H1 (cell line): Measurements from ENCODE around the gene KLHDC7A. TPM values are rescaled to one million over a fixed set of nuclear protein-coding genes. Genes with fewer than 3 reads are reported as not detected.

Experiments used
- CTCF ChIA-PET: fragments of 300-600 bp; sonication (Branson Sonifier 250); formaldehyde crosslinking; loops from one replicate; lab custom pipeline; 2021; ENCODE audit not compliant: partially characterized antibody; lab: Charles Lee
- POLR2A ChIA-PET: fragments of 300-600 bp; sonication (Branson Sonifier 250); formaldehyde crosslinking; loops from one replicate; lab custom pipeline; 2021; ENCODE audit warnings: inconsistent platforms; ENCODE audit not compliant: partially characterized antibody; lab: Charles Lee
- DNase-seq, 2 experiments: peaks; one replicate each; pipeline versions ENCODE4 v3.0.0 to v3.0.0-alpha.2; 2010 to 2022; ENCODE audit warnings: low spot score in 2 of 2, low read depth in 1 of 2, mixed read lengths in 1 of 2
- FAIRE-seq: peaks from 2 replicates; lab custom pipeline; 2011; peaks lifted over from hg19 to GRCh38; lab: Jason Lieb, UNC
- H2AFZ ChIP-seq: 2 replicates; pipeline ENCODE4 v1.8.1; 2012; ENCODE audit warnings: low read length, inconsistent platforms
- H2AK5ac ChIP-seq: 2 replicates; pipeline ENCODE4 v1.6.1; 2013; ENCODE audit warnings: low read depth, low read length
- H2BK120ac ChIP-seq: replicated peaks from 2 replicates; pipeline ENCODE3; 2013; ENCODE audit warnings: low read depth, low read length, inconsistent platforms
- H2BK12ac ChIP-seq: 2 replicates; pipeline ENCODE4 v1.6.1; 2013; ENCODE audit warnings: low read depth, low read length
- H2BK15ac ChIP-seq: 2 replicates; pipeline ENCODE4 v1.6.1; 2013; ENCODE audit warnings: low read length
- H2BK20ac ChIP-seq: 2 replicates; pipeline ENCODE4 v1.6.1; 2013; ENCODE audit warnings: low read length
- H2BK5ac ChIP-seq: 2 replicates; pipeline ENCODE4 v1.6.1; 2013; ENCODE audit warnings: low read depth, low read length
- H3K14ac ChIP-seq: 2 replicates; pipeline ENCODE4 v1.6.1; 2013; ENCODE audit warnings: inconsistent platforms; ENCODE audit not compliant: insufficient read length
- H3K18ac ChIP-seq: 2 replicates; pipeline ENCODE4 v1.6.1; 2013; ENCODE audit warnings: low read length; ENCODE audit errors: extremely low read depth
- H3K23ac ChIP-seq: 2 replicates; pipeline ENCODE4 v1.6.1; 2013; ENCODE audit warnings: inconsistent platforms; ENCODE audit not compliant: insufficient read length
- H3K23me2 ChIP-seq: 2 replicates; pipeline ENCODE4 v1.6.1; 2013; ENCODE audit warnings: low read depth, low read length
- H3K27ac ChIP-seq: 2 replicates; pipeline ENCODE4 v1.6.1; 2011; ENCODE audit warnings: low read depth, low read length, inconsistent platforms
- H3K27me3 ChIP-seq, 4 experiments: replicated peaks in 1 of 4; 1 replicate in 1 of 4; 2 replicates in 3 of 4; pipeline versions ENCODE4 v1.6.1 to v1.8.1; 2011 to 2013; ENCODE audit warnings: low read length in 3 of 4, mild to moderate bottlenecking in 3 of 4, inconsistent platforms in 2 of 4, mixed read lengths in 2 of 4, moderate library complexity in 1 of 4; ENCODE audit not compliant: control insufficient read depth in 3 of 4, insufficient read depth in 3 of 4; ENCODE audit errors: extremely low read depth in 1 of 4
- H3K36me3 ChIP-seq, 4 experiments: 2 replicates each; pipeline versions ENCODE4 v1.6.1 to v1.8.1; 2011 to 2013; ENCODE audit warnings: mild to moderate bottlenecking in 4 of 4, low read length in 3 of 4, moderate library complexity in 2 of 4, control low read depth in 1 of 4, inconsistent platforms in 1 of 4; ENCODE audit not compliant: insufficient read depth in 4 of 4, control insufficient read depth in 2 of 4
- H3K4ac ChIP-seq: replicated peaks from 2 replicates; pipeline ENCODE3; 2013; ENCODE audit warnings: low read length, low read depth, mixed read lengths, inconsistent platforms; ENCODE audit not compliant: insufficient read length
- H3K4me1 ChIP-seq, 4 experiments: replicated peaks in 1 of 4; 1 replicate in 1 of 4; 2 replicates in 3 of 4; pipeline versions ENCODE4 v1.6.1 to v1.8.1; 2011 to 2013; ENCODE audit warnings: low read length in 3 of 4, inconsistent platforms in 2 of 4, mixed read lengths in 1 of 4; ENCODE audit not compliant: insufficient read depth in 4 of 4, control insufficient read depth in 3 of 4
- H3K4me2 ChIP-seq, 2 experiments: 2 replicates each; pipeline versions ENCODE4 v1.6.1 to v1.8.1; 2011 to 2013; ENCODE audit warnings: low read depth in 2 of 2, low read length in 2 of 2, control low read depth in 1 of 2, inconsistent platforms in 1 of 2, mild to moderate bottlenecking in 1 of 2; ENCODE audit not compliant: insufficient read depth in 1 of 2
- H3K4me3 ChIP-seq, 4 experiments: fragments of 200-600, 300-600 bp in 1 of 4; sonication (generic), shearing (Covaris generic), sonication (Bioruptor Twin) in 1 of 4; 2 replicates each; pipeline versions ENCODE4 v1.5.1 to v1.8.1; 2011 to 2016; ENCODE audit warnings: low read length in 4 of 4, low read depth in 3 of 4, control low read depth in 2 of 4, inconsistent platforms in 2 of 4, mild to moderate bottlenecking in 2 of 4, mixed read lengths in 1 of 4, moderate library complexity in 1 of 4; ENCODE audit not compliant: insufficient read depth in 2 of 4; ENCODE audit errors: extremely low read depth in 1 of 4
- H3K56ac ChIP-seq: replicated peaks from 2 replicates; pipeline ENCODE3; 2013; ENCODE audit warnings: low read depth, mild to moderate bottlenecking, mixed read lengths, low read length, inconsistent platforms; ENCODE audit not compliant: insufficient read length
- H3K79me1 ChIP-seq: 2 replicates; pipeline ENCODE4 v1.6.1; 2013; ENCODE audit warnings: low read depth, low read length, control low read depth
- H3K79me2 ChIP-seq, 2 experiments: 2 replicates each; pipeline versions ENCODE4 v1.6.1 to v1.8.1; 2012 to 2013; ENCODE audit warnings: low read length in 2 of 2, mild to moderate bottlenecking in 2 of 2, inconsistent platforms in 1 of 2; ENCODE audit not compliant: insufficient read depth in 2 of 2, control insufficient read depth in 1 of 2
- H3K9ac ChIP-seq, 4 experiments: replicated peaks in 1 of 4; 1 replicate in 1 of 4; 2 replicates in 3 of 4; pipeline versions ENCODE4 v1.6.1 to v1.8.1; 2011 to 2013; ENCODE audit warnings: low read depth in 3 of 4, low read length in 3 of 4, control low read depth in 2 of 4, mild to moderate bottlenecking in 2 of 4, moderate library complexity in 2 of 4, inconsistent platforms in 1 of 4; ENCODE audit errors: extremely low read depth in 1 of 4
- H3K9me3 ChIP-seq, 2 experiments: 2 replicates each; pipeline versions ENCODE4 v1.6.1 to v1.8.1; 2012 to 2013; ENCODE audit warnings: mild to moderate bottlenecking in 2 of 2, moderate library complexity in 2 of 2, control low read depth in 1 of 2, inconsistent platforms in 1 of 2, low read depth in 1 of 2, low read length in 1 of 2, mixed read lengths in 1 of 2; ENCODE audit not compliant: insufficient read depth in 2 of 2
- H4K20me1 ChIP-seq, 2 experiments: replicated peaks in 1 of 2; 2 replicates each; pipeline versions ENCODE3 to v1.8.1; 2011 to 2013; ENCODE audit warnings: inconsistent platforms in 2 of 2, low read length in 2 of 2, mild to moderate bottlenecking in 1 of 2; ENCODE audit not compliant: insufficient read depth in 2 of 2, control insufficient read depth in 1 of 2
- H4K5ac ChIP-seq: 2 replicates; pipeline ENCODE4 v1.6.1; 2013; ENCODE audit warnings: low read length, low read depth, mixed read lengths, inconsistent platforms; ENCODE audit not compliant: insufficient read length
- H4K8ac ChIP-seq: 2 replicates; pipeline ENCODE4 v1.8.0; 2013; ENCODE audit warnings: mild to moderate bottlenecking, moderate library complexity, low read length, inconsistent platforms; ENCODE audit not compliant: insufficient read depth; ENCODE audit errors: extremely low read depth
- H4K91ac ChIP-seq: replicated peaks from 2 replicates; pipeline ENCODE3; 2013; ENCODE audit warnings: low read length, mixed read lengths, inconsistent platforms; ENCODE audit not compliant: insufficient read length
- ASH2L ChIP-seq: fragments of 200-600, 300-600 bp; sonication (generic); IDR thresholded peaks from one replicate; pipeline ENCODE4 v1.7.1; 2017; ENCODE audit warnings: low read length
- CBX8 ChIP-seq: fragments of 300-800, 300-1000 bp; sonication (generic); IDR thresholded peaks from 2 replicates; pipeline ENCODE4 v1.7.1; 2016; ENCODE audit warnings: low read depth, low read length, borderline replicate concordance
- HDAC2 ChIP-seq, 2 experiments: fragments of 300-600 bp in 1 of 2; sonication (generic) in 1 of 2; IDR thresholded peaks; 2 replicates each; pipeline ENCODE4 v1.6.1; 2011 to 2012; ENCODE audit warnings: low read depth in 2 of 2, low read length in 2 of 2, mild to moderate bottlenecking in 2 of 2, moderate library complexity in 2 of 2, borderline replicate concordance in 1 of 2, inconsistent platforms in 1 of 2
- JUND ChIP-seq: IDR thresholded peaks from 2 replicates; pipeline ENCODE4 v1.6.1; 2011; ENCODE audit warnings: mild to moderate bottlenecking, improper control_type of control experiment, low read length
- KDM4A ChIP-seq: IDR thresholded peaks from one replicate; pipeline ENCODE4 v1.7.1; 2012; ENCODE audit warnings: low read depth, mild to moderate bottlenecking, moderate library complexity, low read length, inconsistent platforms; ENCODE audit not compliant: severe bottlenecking
- KDM5A ChIP-seq: fragments of 200-600 bp; IDR thresholded peaks from 2 replicates; pipeline ENCODE4 v1.7.1; 2012; ENCODE audit warnings: mild to moderate bottlenecking, low read length, inconsistent platforms, mixed read lengths
- RFX5 ChIP-seq: IDR thresholded peaks from 2 replicates; pipeline ENCODE4 v1.6.1; 2011; ENCODE audit warnings: low read depth, low read length, improper control_type of control experiment, borderline replicate concordance
- WGBS, 2 experiments: shearing (Covaris generic) in 1 of 2; methylation state at CpG; one replicate each; pipeline versions ENCODE4 v1.1.6 to v1.1.7; 2013 to 2015; ENCODE audit warnings: low lambda C conversion rate in 2 of 2, mixed read lengths in 2 of 2, inconsistent platforms in 1 of 2, low coverage in 1 of 2, missing lambda C conversion rate in 1 of 2; ENCODE audit not compliant: insufficient replicate concordance in 2 of 2, insufficient coverage in 1 of 2, insufficient read length in 1 of 2; ENCODE audit errors: extremely low coverage in 1 of 2, missing lambda C conversion rate in 1 of 2; 5-methylcytosine and 5-hydroxymethylcytosine counted together
- polyA plus RNA-seq, 7 experiments: library from polyadenylated mRNA; depleted of rRNA in 3 of 7; stranded (reverse) in 5 of 7; unstranded in 2 of 7; fragments of >200 nt in 5 of 7; fragments of 200-250 nt in 2 of 7; gene quantifications; 1 replicate in 5 of 7; 2 replicates in 1 of 7; 4 replicates in 1 of 7; pipeline versions ENCODE4 v1.2.1 to v1.2.3, GENCODE V29; 2011 to 2013; ENCODE audit warnings: missing spikeins in 2 of 7, mixed read lengths in 2 of 7
- total RNA-seq: library from RNA; stranded (reverse); fragmentation: NEBNext Ultra II Directional; extraction: Animal tissue kit (Norgen Biotek cat#: 25700); gene quantifications from 2 replicates; pipeline ENCODE4 v1.2.1, GENCODE V29; 2021
- TF ChIP-seq, protein P1 (sequence below): IDR thresholded peaks from 2 replicates; pipeline ENCODE4 v1.6.1; 2011; ENCODE audit warnings: low read length, improper control_type of control experiment

Gene KLHDC7A
- total and polyA plus RNA-seq, 2 of the 8 experiments (the other 6 are each of a cell fraction or from before 2014, with no cell fraction given), result 3.9 to 18.9 TPM

DNA sequence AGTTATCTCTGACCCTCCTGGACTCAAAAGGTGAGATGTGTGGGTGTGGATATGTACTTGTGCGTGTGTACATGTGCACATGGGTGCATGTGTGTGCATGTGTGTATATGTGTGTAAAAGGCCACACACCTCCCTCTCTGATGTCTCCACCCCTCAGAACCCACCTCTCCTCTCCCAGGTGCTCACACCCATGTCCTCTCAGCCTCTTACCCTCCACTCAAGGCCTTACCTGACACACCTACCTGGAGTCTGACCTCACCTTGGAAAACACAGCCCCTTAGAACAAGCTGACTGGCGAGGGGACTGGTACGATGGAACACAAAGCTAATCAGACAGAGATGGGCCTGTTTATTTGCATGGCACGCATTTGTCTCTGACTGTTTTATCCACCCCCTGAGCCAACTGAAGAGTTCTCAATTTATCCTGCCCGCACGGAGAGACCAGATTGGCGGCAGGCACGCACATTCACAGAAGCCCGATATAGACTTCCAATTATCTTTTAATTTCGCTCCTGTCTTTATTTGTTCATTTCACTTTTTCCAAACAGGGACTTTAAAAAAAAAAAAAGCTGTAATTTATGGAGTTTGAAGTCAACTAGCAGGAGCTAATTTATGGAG is 6.1 kb upstream of the KLHDC7A start:
- Histone ChIP-seq H3K18ac (peak overlapping the region; percentile 63; the same call in 1 of the 2 replicates), H4K8ac (no peak overlapping the region), H2BK12ac (peak overlapping the region; percentile 88; the same call in 1 of the 2 replicates), H3K23me2 (no peaks in the 10 kb centered on the region), H3K36me3 (no peaks in the 10 kb centered on the region), H3K14ac (no peak overlapping the region), H3K27ac (no peak overlapping the region), H2BK120ac (no peak overlapping the region), H3K56ac (no peak overlapping the region), H4K5ac (no peak overlapping the region), H2AK5ac (no peak overlapping the region), H2BK5ac (peak overlapping the region; percentile 40; the same call in 1 of the 2 replicates), H3K9me3 (no peaks in the 10 kb centered on the region), H2BK20ac (peak overlapping the region; percentile 80), H4K20me1 (no peaks in the 10 kb centered on the region), H3K4me3 (no peak overlapping the region), H3K4me2 (no peak overlapping the region), H3K79me2 (no peaks in the 10 kb centered on the region), H3K9ac (no peak overlapping the region), H3K23ac (no peak overlapping the region), H3K79me1 (no peaks in the 10 kb centered on the region), H3K27me3 (no peaks in the 10 kb centered on the region; a peak in 1 of 7 replicates), H3K4ac (peak overlapping the region; percentile 69), H4K91ac (no peak overlapping the region), H2AFZ (no peak overlapping the region), H2BK15ac (peak overlapping the region; percentile 20; the same call in 1 of the 2 replicates), H3K4me1 (peaks cover 1 to 9% (median 5%) of the 10 kb centered on the region in 4 experiments; a peak in 5 of 7 replicates)
- ChIA-PET POLR2A (interaction anchor here (1.1 kb wide), 1 partner anchor 10 kb away, joined by 6 read pairs; no protein-coding TSS in a partner anchor), CTCF (interaction anchor here (0.7 to 2.8 kb wide), 12 partner anchors 8 to 193 kb away, joined by 3 to 11 read pairs (median 4); no protein-coding TSS in a partner anchor)
- no peak for TF ChIP-seq KDM4A
- TF ChIP-seq, protein P1, sequence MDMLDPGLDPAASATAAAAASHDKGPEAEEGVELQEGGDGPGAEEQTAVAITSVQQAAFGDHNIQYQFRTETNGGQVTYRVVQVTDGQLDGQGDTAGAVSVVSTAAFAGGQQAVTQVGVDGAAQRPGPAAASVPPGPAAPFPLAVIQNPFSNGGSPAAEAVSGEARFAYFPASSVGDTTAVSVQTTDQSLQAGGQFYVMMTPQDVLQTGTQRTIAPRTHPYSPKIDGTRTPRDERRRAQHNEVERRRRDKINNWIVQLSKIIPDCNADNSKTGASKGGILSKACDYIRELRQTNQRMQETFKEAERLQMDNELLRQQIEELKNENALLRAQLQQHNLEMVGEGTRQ, result no peak
- TF ChIP-seq CBX8, result no peak
- TF ChIP-seq JUND, result no peak
- TF ChIP-seq KDM5A, result no peak
- TF ChIP-seq ASH2L, result no peak
- TF ChIP-seq RFX5, result no peak
- no peak for TF ChIP-seq HDAC2 (IDR thresholded peaks at IDR 0.05; ENCODE audit: borderline replicate concordance in 1 of 2, low read depth in 2 of 2, low read length in 2 of 2)
- 97% methylated on average over 9 of the region's 10 CpGs; no CpG with 5 or more reads in 1 of the 2 experiments for WGBS, 2 experiments
- DNase-seq (no peak), FAIRE-seq (no peak)
